Endothelial cell of umbilical vein (primary cell): Measurements from ENCODE around the gene PARK7.

ENCODE experiments used
- CTCF ChIP-seq, 2 donors: IDR thresholded peaks; 1 replicate in 1 of 2; 2 replicates in 1 of 2; pipeline ENCODE4 v1.5.1; 2011; ENCODE audit warnings: low read length in 2 of 2, mild to moderate bottlenecking in 2 of 2, moderate library complexity in 2 of 2, control low read depth in 1 of 2, inconsistent platforms in 1 of 2, low read depth in 1 of 2; ENCODE audit not compliant: insufficient read depth in 1 of 2; ENCODE audit errors: extremely low read depth in 1 of 2
- EZH2 ChIP-seq: IDR thresholded peaks from 2 replicates; pipeline ENCODE4 v1.6.1; 2012; ENCODE audit warnings: borderline replicate concordance, low read depth, mild to moderate bottlenecking, moderate library complexity, low read length, inconsistent platforms; ENCODE audit not compliant: severe bottlenecking
- JUN ChIP-seq: IDR thresholded peaks from 2 replicates; pipeline ENCODE4 v1.6.1; 2011; ENCODE audit warnings: borderline replicate concordance, low read depth; ENCODE audit not compliant: insufficient read length, insufficient read depth
- MAX ChIP-seq: IDR thresholded peaks from 2 replicates; pipeline ENCODE4 v1.6.1; 2011; ENCODE audit not compliant: insufficient read depth, insufficient read length
- MYC ChIP-seq: IDR thresholded peaks from one replicate; pipeline ENCODE4 v1.6.1; 2011; ENCODE audit warnings: mild to moderate bottlenecking, low read depth, low read length
- POLR2A ChIP-seq: IDR thresholded peaks from 2 replicates; pipeline ENCODE4 v1.6.1; 2012; ENCODE audit warnings: low read depth, mild to moderate bottlenecking, control low read depth, low read length
- POLR2AphosphoS5 ChIP-seq: IDR thresholded peaks from 2 replicates; pipeline ENCODE4 v1.6.1; 2012; ENCODE audit warnings: low read depth, mild to moderate bottlenecking, control low read depth, low read length, moderate library complexity; ENCODE audit not compliant: insufficient read depth

GRCh38 chr1:8028571-8028910 is 67.0 kb downstream of the PARK7 start:
- TF ChIP-seq POLR2A = no peak
- TF ChIP-seq CTCF (IDR thresholded peaks at IDR 0.05; ENCODE audit: extremely low read depth in 1 of 2, insufficient read depth in 1 of 2, low read depth in 1 of 2, low read length in 2 of 2) = no peak
- no peak for TF ChIP-seq MYC
- TF ChIP-seq JUN = no peak
- TF ChIP-seq POLR2AphosphoS5 = no peak
- TF ChIP-seq EZH2 = no peak
- TF ChIP-seq MAX = no peak
